Pancreas (tissue), 10 donors: ENCODE measurements around the gene FASTK. TPM values are rescaled to one million over a fixed set of nuclear protein-coding genes. Genes with fewer than 3 reads are reported as not detected.

Experiments
- ATAC-seq, 4 donors: fragments of 200-7000 bp; cut with Tn5 transposase; one replicate each; pipeline versions ENCODE4 v1.8.0 to v1.9.1; 2020; ENCODE audit warnings: mild to moderate bottlenecking in 4 of 4, moderate library complexity in 4 of 4
- DNase-seq, 6 donors: peaks; one replicate each; pipeline ENCODE4 v3.0.0-alpha.2; 2020
- FAIRE-seq: peaks from 2 replicates; lab custom pipeline; 2012; peaks lifted over from hg19 to GRCh38; lab: Jason Lieb, UNC
- H3K27ac ChIP-seq, 4 donors: fragments of 200-600 bp; sonication (generic); 1 replicate in 3 of 4; 2 replicates in 1 of 4; pipeline versions ENCODE4 v1.5.0 to v1.8.0; 2020
- H3K27me3 ChIP-seq, 4 donors: fragments of 200-600 bp; one replicate each; pipeline ENCODE4 v1.8.0; 2021
- H3K36me3 ChIP-seq, 3 donors: fragments of 200-600 bp; sonication (generic) in 1 of 3; one replicate each; pipeline versions ENCODE4 v1.5.0 to v1.8.0; 2020 to 2021
- H3K4me1 ChIP-seq, 3 donors: fragments of 200-600 bp; one replicate each; pipeline ENCODE4 v1.8.0; 2021
- H3K4me3 ChIP-seq, 4 donors: fragments of 200-600 bp; sonication (generic) in 2 of 4; one replicate each; pipeline versions ENCODE4 v1.5.0 to v1.8.0; 2020 to 2021
- H3K9me3 ChIP-seq, 4 donors: fragments of 200-600 bp; one replicate each; pipeline ENCODE4 v1.8.0; 2021
- CTCF ChIP-seq, 4 donors: fragments of 200-600 bp; sonication (generic) in 3 of 4; IDR thresholded peaks; one replicate each; pipeline versions ENCODE4 v1.5.0 to v1.8.0; 2021; ENCODE audit warnings: antibody characterized with exemption in 4 of 4
- WGBS, 2 donors: extraction: QIAGEN DNeasy Blood & Tissue Kit; methylation state at CpG; one replicate each; pipeline ENCODE4 v1.1.7; 2013; 5-methylcytosine and 5-hydroxymethylcytosine counted together
- intact Hi-C, 3 donors: fragments of 100-400 bp; cut with DNase I; formaldehyde crosslinking; loops; one replicate each; pipeline versions ENCODE4 v1.11.1 to v1.14.2; 2022
- polyA plus RNA-seq, 2 donors: library from polyadenylated mRNA; stranded (reverse); fragments of 200-250 nt; gene quantifications; one replicate each; pipeline ENCODE4 v1.2.3, GENCODE V29; 2013
- total RNA-seq, 6 donors: library from RNA; stranded (reverse); fragmentation: NEBNext Ultra II Directional in 4 of 6; extraction: Animal tissue kit (Norgen Biotek cat#: 25700) in 4 of 6; gene quantifications; one replicate each; pipeline versions ENCODE4 v1.2.1 to v1.2.4, GENCODE V29; 2021 to 2023
- donor health status: healthy with polysubstance abuse.
- donor health status: DM: no; HTN: no; CAD: no; lungs with moderate emphysema.
- donor health status: DM: no; HTN: no; CAD: no.
- donor health status: control.
- donor health status: control.
- donor health status: Bipolar disorder and iron deficiency.
- donor health status: DM: yes; HTN: yes; CAD: no.
- donor health status: DM: no; HTN: no; CAD: no.
- donor health status: DM: no; HTN: no; CAD: no.
- donor health status: DM: yes; HTN: yes; CAD: no.

Gene FASTK
- total and polyA plus RNA-seq, 8 donors: 23.5 to 265 (median 40.0) TPM

GRCh38 chr7:151061213-151062110, 19.1 kb downstream of the FASTK start:
- FAIRE-seq: no peak
- intact Hi-C loops: no loop called here
- H3K9me3 ChIP-seq: no peaks in the 10 kb centered on the region
- peaks cover 0 to 13% (median 7%) of the 10 kb centered on the region in 3 donors for H3K36me3 ChIP-seq
- TF ChIP-seq CTCF (IDR thresholded peaks at IDR 0.05): no peak
- ATAC-seq: no peak
- no peaks in the 10 kb centered on the region for H3K27me3 ChIP-seq
- peak overlapping the region in 2 of 4 donors; percentile 97 to 98 for H3K27ac ChIP-seq
- peak in 2 of 6 donors; percentile 68 to 82 for DNase-seq
- peak overlapping the region in 2 of 4 donors; percentile 45 to 81 for H3K4me3 ChIP-seq
- H3K4me1 ChIP-seq: peaks cover 23 to 40% (median 24%) of the 10 kb centered on the region in 3 donors
- WGBS, 2 donors: 47% methylated on average over 33 of the region's 33 CpGs

- Histone ChIP-seq H3K9me3 (no peaks in the 10 kb centered on the region), H3K36me3 (peaks cover 0 to 9% (median 5%) of the 10 kb centered on the region in 3 donors), H3K27ac (peak overlapping the region; percentile 42 to 98 (median 93)), H3K4me1 (peaks cover 24 to 40% (median 24%) of the 10 kb centered on the region in 3 donors), H3K4me3 (peak overlapping the region; percentile 69 to 81 (median 78)), H3K27me3 (no peaks in the 10 kb centered on the region)
- DNase-seq (peak in 5 of 6 donors; percentile 63 to 86 (median 73)), FAIRE-seq (no peak), ATAC-seq (peak in 1 of 4 donors; percentile 2)
- intact Hi-C loops: no loop called here
- 2 to 4% methylated on average over 19 to 21 of the region's 21 CpGs for WGBS, 2 donors
- TF ChIP-seq CTCF (IDR thresholded peaks at IDR 0.05): no peak
Measured at GRCh38 chr7:151060416-151061212, 20.0 kb downstream of the FASTK start.

- ATAC-seq (no peak), FAIRE-seq (no peak), DNase-seq (no peak)
- Histone ChIP-seq H3K9me3 (no peaks in the 10 kb centered on the region), H3K27ac (peak overlapping the region; percentile 42 to 98 (median 93)), H3K27me3 (no peaks in the 10 kb centered on the region), H3K36me3 (peaks cover 0 to 8% (median 0%) of the 10 kb centered on the region in 3 donors), H3K4me1 (peaks cover 24 to 36% (median 24%) of the 10 kb centered on the region in 3 donors), H3K4me3 (peak overlapping the region; percentile 69 to 81 (median 78))
- intact Hi-C loops: no loop called here
- WGBS, 2 donors: 1 to 2% methylated on average over 17 of the region's 17 CpGs
- no peak for TF ChIP-seq CTCF (IDR thresholded peaks at IDR 0.05)
Measured at GRCh38 chr7:151060113-151060415, 20.5 kb downstream of the FASTK start.

- no peaks in the 10 kb centered on the region for H3K27me3 ChIP-seq
- ATAC-seq (peak; percentile 30 to 53 (median 47)), DNase-seq (peak; percentile 77 to 93 (median 82)), FAIRE-seq (no peak)
- H3K9me3 ChIP-seq: no peaks in the 10 kb centered on the region
- peaks cover 24 to 31% (median 24%) of the 10 kb centered on the region in 3 donors for H3K4me1 ChIP-seq
- peak within 1 kb of the TSS; percentile 69 to 81 (median 78) for H3K4me3 ChIP-seq
- WGBS, 2 donors: 0 to 1% methylated on average over 62 to 75 of the region's 75 CpGs
- peak; percentile 15 to 39 (median 24) for TF ChIP-seq CTCF (IDR thresholded peaks at IDR 0.05)
- intact Hi-C loops: no loop called here
- H3K27ac ChIP-seq: peak within 1 kb of the TSS; percentile 86 to 98 (median 93)
- H3K36me3 ChIP-seq: peaks cover 0 to 3% (median 0%) of the 10 kb centered on the region in 3 donors
Measured at GRCh38 chr7:151059367-151060112, 21.1 kb downstream of the FASTK start, which contains the start of gene SLC4A2. TSS of gene SLC4A2 (plus strand) at chr7:151059589. CDS start at chr7:151061988, 2,399 bp downstream.
